Measurements from ENCODE around the gene IFNG. TPM values are rescaled to one million over a fixed set of nuclear protein-coding genes. Genes with fewer than 3 reads are reported as not detected.

The IFNG gene
- total and polyA plus RNA-seq, 9 of the 15 experiments (the other 6 are each of a cell fraction or from before 2014, with no cell fraction given), result 0.38 TPM; not detected in 8

DNA sequence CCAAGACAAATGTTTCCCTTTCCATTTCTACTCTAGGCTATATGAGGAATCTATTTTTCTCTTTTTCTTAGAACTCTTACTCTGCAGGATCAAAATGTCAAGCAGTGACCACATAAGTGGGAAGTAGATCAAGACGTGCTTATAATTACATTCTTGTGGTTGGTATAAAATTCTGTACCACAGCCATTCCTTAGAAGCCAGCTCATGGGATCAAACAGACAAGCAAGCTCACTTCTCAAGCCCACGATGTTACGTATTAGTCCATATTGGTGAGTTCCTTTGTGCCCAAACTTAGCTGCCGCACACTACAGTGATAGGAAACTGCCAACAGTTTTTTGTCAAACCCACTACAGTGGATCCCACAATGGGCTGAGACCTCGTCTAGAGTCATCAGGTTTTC lies 53.4 kb downstream of the IFNG start:
- in situ Hi-C loops (cut with MboI), result no loop called here
- FAIRE-seq (no peak), ATAC-seq (no peak), DNase-seq (ENCODE audit: extremely low read depth in 1 of 4, low spot score in 3 of 4) (no peak)
- Histone ChIP-seq H3K36me3 (ENCODE audit: control insufficient read depth, insufficient read depth, low read length) (no peaks in the 10 kb centered on the region), H4K20me1 (replicated peaks; ENCODE audit: control insufficient read depth, insufficient read depth, low read length) (no peaks in the 10 kb centered on the region), H3K4me2 (ENCODE audit: insufficient read depth, low read length) (no peak overlapping the region), H3K4me3 (no peak overlapping the region), H3K27me3 (ENCODE audit: control insufficient read depth in 2 of 2, insufficient read depth in 2 of 2, low read length in 2 of 2) (no peaks in the 10 kb centered on the region), H3K9me3 (replicated peaks; ENCODE audit: control insufficient read depth, insufficient read depth, low read depth, low read length) (no peaks in the 10 kb centered on the region), H3K9me1 (ENCODE audit: control insufficient read depth, insufficient read depth, low read length) (no peaks in the 10 kb centered on the region), H3K27ac (ENCODE audit: extremely low read depth, low read depth, low read length) (no peak overlapping the region), H2AFZ (ENCODE audit: low read depth, low read length) (no peak overlapping the region), H3K4me1 (replicated peaks in 1 of 2; ENCODE audit: control insufficient read depth in 2 of 2, insufficient read depth in 2 of 2, low read length in 2 of 2) (no peaks in the 10 kb centered on the region), H3K9ac (ENCODE audit: insufficient read depth in 1 of 2, low read depth in 2 of 2, low read length in 2 of 2) (no peak overlapping the region), H3K79me2 (ENCODE audit: control insufficient read depth, insufficient read depth, low read length) (no peaks in the 10 kb centered on the region)
- CTCF ChIA-PET (ENCODE audit: low intra/inter-chr PET ratio), result no interaction called here
- no TSS peak for BruUV-seq (replicated peaks)
- POLR2A ChIA-PET, result no interaction called here
- 9% methylated on average over 5 of the region's 5 CpGs for WGBS (ENCODE audit: insufficient coverage, low coverage, missing lambda C conversion rate)
- intact Hi-C loops (cut with micrococcal nuclease), result no loop called here
- TF ChIP-seq ZNF780A (CRISPR knock-in tag; IDR thresholded peaks at IDR 0.05), result no peak
- no peak for TF ChIP-seq JUND (IDR thresholded peaks at IDR 0.05; ENCODE audit: borderline replicate concordance, low read depth, low read length)
- no peak for TF ChIP-seq JUND (tag; IDR thresholded peaks at IDR 0.05; ENCODE audit: borderline replicate concordance, low read depth, low read length)
- no peak for TF ChIP-seq SRSF3 (IDR thresholded peaks at IDR 0.05; ENCODE audit: insufficient read depth, low read length)
- TF ChIP-seq NCOA4 (IDR thresholded peaks at IDR 0.05; ENCODE audit: partially characterized antibody), result no peak
- TF ChIP-seq CHD4 (IDR thresholded peaks at IDR 0.05; ENCODE audit: insufficient read depth, insufficient replicate concordance, low read depth, low read length, poor library complexity, severe bottlenecking), result no peak
- TF ChIP-seq, protein P1, sequence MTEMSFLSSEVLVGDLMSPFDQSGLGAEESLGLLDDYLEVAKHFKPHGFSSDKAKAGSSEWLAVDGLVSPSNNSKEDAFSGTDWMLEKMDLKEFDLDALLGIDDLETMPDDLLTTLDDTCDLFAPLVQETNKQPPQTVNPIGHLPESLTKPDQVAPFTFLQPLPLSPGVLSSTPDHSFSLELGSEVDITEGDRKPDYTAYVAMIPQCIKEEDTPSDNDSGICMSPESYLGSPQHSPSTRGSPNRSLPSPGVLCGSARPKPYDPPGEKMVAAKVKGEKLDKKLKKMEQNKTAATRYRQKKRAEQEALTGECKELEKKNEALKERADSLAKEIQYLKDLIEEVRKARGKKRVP (CRISPR knock-in tag; IDR thresholded peaks at IDR 0.05), result no peak
- no peak for TF ChIP-seq MXI1 (IDR thresholded peaks at IDR 0.05; ENCODE audit: low read depth, low read length)
- no peak for TF ChIP-seq NR2C1 (IDR thresholded peaks at IDR 0.05)
- TF ChIP-seq NR2C1 (tag; IDR thresholded peaks at IDR 0.05), result no peak
- TF ChIP-seq, protein P2, sequence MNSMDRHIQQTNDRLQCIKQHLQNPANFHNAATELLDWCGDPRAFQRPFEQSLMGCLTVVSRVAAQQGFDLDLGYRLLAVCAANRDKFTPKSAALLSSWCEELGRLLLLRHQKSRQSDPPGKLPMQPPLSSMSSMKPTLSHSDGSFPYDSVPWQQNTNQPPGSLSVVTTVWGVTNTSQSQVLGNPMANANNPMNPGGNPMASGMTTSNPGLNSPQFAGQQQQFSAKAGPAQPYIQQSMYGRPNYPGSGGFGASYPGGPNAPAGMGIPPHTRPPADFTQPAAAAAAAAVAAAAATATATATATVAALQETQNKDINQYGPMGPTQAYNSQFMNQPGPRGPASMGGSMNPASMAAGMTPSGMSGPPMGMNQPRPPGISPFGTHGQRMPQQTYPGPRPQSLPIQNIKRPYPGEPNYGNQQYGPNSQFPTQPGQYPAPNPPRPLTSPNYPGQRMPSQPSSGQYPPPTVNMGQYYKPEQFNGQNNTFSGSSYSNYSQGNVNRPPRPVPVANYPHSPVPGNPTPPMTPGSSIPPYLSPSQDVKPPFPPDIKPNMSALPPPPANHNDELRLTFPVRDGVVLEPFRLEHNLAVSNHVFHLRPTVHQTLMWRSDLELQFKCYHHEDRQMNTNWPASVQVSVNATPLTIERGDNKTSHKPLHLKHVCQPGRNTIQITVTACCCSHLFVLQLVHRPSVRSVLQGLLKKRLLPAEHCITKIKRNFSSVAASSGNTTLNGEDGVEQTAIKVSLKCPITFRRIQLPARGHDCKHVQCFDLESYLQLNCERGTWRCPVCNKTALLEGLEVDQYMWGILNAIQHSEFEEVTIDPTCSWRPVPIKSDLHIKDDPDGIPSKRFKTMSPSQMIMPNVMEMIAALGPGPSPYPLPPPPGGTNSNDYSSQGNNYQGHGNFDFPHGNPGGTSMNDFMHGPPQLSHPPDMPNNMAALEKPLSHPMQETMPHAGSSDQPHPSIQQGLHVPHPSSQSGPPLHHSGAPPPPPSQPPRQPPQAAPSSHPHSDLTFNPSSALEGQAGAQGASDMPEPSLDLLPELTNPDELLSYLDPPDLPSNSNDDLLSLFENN (IDR thresholded peaks at IDR 0.05; ENCODE audit: low read depth in 2 of 2, low read length in 2 of 2), result no peak
- TF ChIP-seq, protein P3, sequence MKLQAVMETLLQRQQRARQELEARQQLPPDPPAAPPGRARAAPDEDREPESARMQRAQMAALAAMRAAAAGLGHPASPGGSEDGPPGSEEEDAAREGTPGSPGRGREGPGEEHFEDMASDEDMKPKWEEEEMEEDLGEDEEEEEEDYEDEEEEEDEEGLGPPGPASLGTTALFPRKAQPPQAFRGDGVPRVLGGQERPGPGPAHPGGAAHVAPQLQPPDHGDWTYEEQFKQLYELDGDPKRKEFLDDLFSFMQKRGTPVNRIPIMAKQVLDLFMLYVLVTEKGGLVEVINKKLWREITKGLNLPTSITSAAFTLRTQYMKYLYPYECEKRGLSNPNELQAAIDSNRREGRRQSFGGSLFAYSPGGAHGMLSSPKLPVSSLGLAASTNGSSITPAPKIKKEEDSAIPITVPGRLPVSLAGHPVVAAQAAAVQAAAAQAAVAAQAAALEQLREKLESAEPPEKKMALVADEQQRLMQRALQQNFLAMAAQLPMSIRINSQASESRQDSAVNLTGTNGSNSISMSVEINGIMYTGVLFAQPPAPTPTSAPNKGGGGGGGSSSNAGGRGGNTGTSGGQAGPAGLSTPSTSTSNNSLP (IDR thresholded peaks at IDR 0.05; ENCODE audit: borderline replicate concordance, low read depth, low read length), result no peak
- TF ChIP-seq, protein P4, sequence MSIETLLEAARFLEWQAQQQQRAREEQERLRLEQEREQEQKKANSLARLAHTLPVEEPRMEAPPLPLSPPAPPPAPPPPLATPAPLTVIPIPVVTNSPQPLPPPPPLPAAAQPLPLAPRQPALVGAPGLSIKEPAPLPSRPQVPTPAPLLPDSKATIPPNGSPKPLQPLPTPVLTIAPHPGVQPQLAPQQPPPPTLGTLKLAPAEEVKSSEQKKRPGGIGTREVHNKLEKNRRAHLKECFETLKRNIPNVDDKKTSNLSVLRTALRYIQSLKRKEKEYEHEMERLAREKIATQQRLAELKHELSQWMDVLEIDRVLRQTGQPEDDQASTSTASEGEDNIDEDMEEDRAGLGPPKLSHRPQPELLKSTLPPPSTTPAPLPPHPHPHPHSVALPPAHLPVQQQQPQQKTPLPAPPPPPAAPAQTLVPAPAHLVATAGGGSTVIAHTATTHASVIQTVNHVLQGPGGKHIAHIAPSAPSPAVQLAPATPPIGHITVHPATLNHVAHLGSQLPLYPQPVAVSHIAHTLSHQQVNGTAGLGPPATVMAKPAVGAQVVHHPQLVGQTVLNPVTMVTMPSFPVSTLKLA (conservative IDR thresholded peaks at IDR 0.05), result no peak
- TF ChIP-seq, protein P5, sequence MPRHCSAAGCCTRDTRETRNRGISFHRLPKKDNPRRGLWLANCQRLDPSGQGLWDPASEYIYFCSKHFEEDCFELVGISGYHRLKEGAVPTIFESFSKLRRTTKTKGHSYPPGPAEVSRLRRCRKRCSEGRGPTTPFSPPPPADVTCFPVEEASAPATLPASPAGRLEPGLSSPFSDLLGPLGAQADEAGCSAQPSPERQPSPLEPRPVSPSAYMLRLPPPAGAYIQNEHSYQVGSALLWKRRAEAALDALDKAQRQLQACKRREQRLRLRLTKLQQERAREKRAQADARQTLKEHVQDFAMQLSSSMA (CRISPR knock-in tag; IDR thresholded peaks at IDR 0.05), result no peak

Measured in K562 (cell line).